ENCODE data around the gene SNRPD1.
"Not testable (repeated sequence)": the region's sequence is repeated elsewhere in the genome, so short reads cannot be mapped to it uniquely, and the experiment has no call there.

Gene SNRPD1

GRCh38 chr18:21612125-21613039 is at the start of gene SNRPD1:
SNRPD1 (plus strand) TSS chr18:21612314; CDS start chr18:21612430, 116 bp downstream.
- DNase-seq = peak; percentile 71

GRCh38 chr18:21571772-21572171 is 40.3 kb upstream of the SNRPD1 start:
- DNase-seq = no peak

GRCh38 chr18:21575656-21576055 is 36.5 kb upstream of the SNRPD1 start:
- DNase-seq = no peak

- DNase-seq = no peak
Observed at GRCh38 chr18:21584391-21584790, 27.7 kb upstream of the SNRPD1 start.

- not testable (repeated sequence) for DNase-seq
Observed at GRCh38 chr18:21592361-21592760, 19.8 kb upstream of the SNRPD1 start.

GRCh38 chr18:21593540-21594257 is 18.4 kb upstream of the SNRPD1 start:
- DNase-seq = no peak

GRCh38 chr18:21597620-21598019 is 14.5 kb upstream of the SNRPD1 start:
- DNase-seq = no peak

GRCh38 chr18:21598726-21599584 is 13.2 kb upstream of the SNRPD1 start:
- DNase-seq = no peak

- no peak for DNase-seq
Observed at GRCh38 chr18:21599585-21600525, 12.3 kb upstream of the SNRPD1 start.

- DNase-seq = peak; percentile 93
Observed at GRCh38 chr18:21600526-21601410, 11.3 kb upstream of the SNRPD1 start, which contains the start of gene ESCO1. ESCO1 (minus strand) TSS chr18:21600704; CDS start chr18:21574843, 25,861 bp downstream.

GRCh38 chr18:21602299-21602587 is 9.9 kb upstream of the SNRPD1 start:
- DNase-seq = no peak

GRCh38 chr18:21604671-21605070 is 7.4 kb upstream of the SNRPD1 start:
- no peak for DNase-seq

GRCh38 chr18:21605213-21605612 is 6.9 kb upstream of the SNRPD1 start:
- DNase-seq = no peak

- DNase-seq = not testable (repeated sequence)
Observed at GRCh38 chr18:21611401-21612124, 551 bp upstream of the SNRPD1 start.

- not testable (repeated sequence) for DNase-seq
Observed at GRCh38 chr18:21621640-21622039, 9.5 kb downstream of the SNRPD1 start.

- DNase-seq = no peak
Observed at GRCh38 chr18:21629089-21629832, 17.1 kb downstream of the SNRPD1 start.

GRCh38 chr18:21632393-21632792 is 20.3 kb downstream of the SNRPD1 start:
- DNase-seq = no peak

- no peak for DNase-seq
Observed at GRCh38 chr18:21634588-21635199, 22.6 kb downstream of the SNRPD1 start.

GRCh38 chr18:21636769-21637168 is 24.7 kb downstream of the SNRPD1 start:
- no peak for DNase-seq

Data from NCI-H1417 treated with DMSO at 0.1 percent for 48 hours (cell line).